HG03354 (cell line): ENCODE measurements around the gene PURA.

ENCODE experiments used
- ATAC-seq: cut with Tn5 transposase; IDR thresholded peaks from one replicate; pipeline ENCODE4 v1.9.1; 2021; ENCODE audit warnings: mild to moderate bottlenecking; ENCODE audit not compliant: unreplicated experiment, poor library complexity, severe bottlenecking

The PURA gene

GRCh38 chr5:140133514-140134167 lies 19.7 kb downstream of the PURA start:
- no peak for ATAC-seq

GRCh38 chr5:140134277-140134935 lies 20.5 kb downstream of the PURA start:
- ATAC-seq = no peak

- no peak for ATAC-seq
Measured at GRCh38 chr5:140135127-140135526, 21.2 kb downstream of the PURA start.

GRCh38 chr5:140136624-140137023 lies 22.7 kb downstream of the PURA start:
- ATAC-seq = no peak

GRCh38 chr5:140140435-140140834 lies 26.5 kb downstream of the PURA start:
- no peak for ATAC-seq

GRCh38 chr5:140141241-140141640 lies 27.3 kb downstream of the PURA start:
- ATAC-seq = no peak

GRCh38 chr5:140142246-140142645 lies 28.3 kb downstream of the PURA start:
- no peak for ATAC-seq

GRCh38 chr5:140142856-140143255 lies 28.9 kb downstream of the PURA start:
- no peak for ATAC-seq

GRCh38 chr5:140143521-140144258 lies 29.8 kb downstream of the PURA start:
- ATAC-seq = no peak

GRCh38 chr5:140145256-140145655 lies 31.3 kb downstream of the PURA start:
- no peak for ATAC-seq

GRCh38 chr5:140145818-140146522 lies 32.1 kb downstream of the PURA start:
- ATAC-seq = peak; percentile 61

GRCh38 chr5:140146523-140146842 lies 32.6 kb downstream of the PURA start:
- ATAC-seq = no peak

GRCh38 chr5:140147460-140147859 lies 33.6 kb downstream of the PURA start:
- ATAC-seq = no peak

GRCh38 chr5:140148508-140148907 lies 34.6 kb downstream of the PURA start:
- no peak for ATAC-seq

- no peak for ATAC-seq
Measured at GRCh38 chr5:140150201-140150600, 36.3 kb downstream of the PURA start.

GRCh38 chr5:140151144-140152021 lies 37.5 kb downstream of the PURA start:
- ATAC-seq = no peak

GRCh38 chr5:140152022-140152999 lies 38.4 kb downstream of the PURA start:
- ATAC-seq = no peak

GRCh38 chr5:140153255-140153654 lies 39.3 kb downstream of the PURA start:
- no peak for ATAC-seq
